Measurements from ENCODE around the gene SMAD6.

DNA sequence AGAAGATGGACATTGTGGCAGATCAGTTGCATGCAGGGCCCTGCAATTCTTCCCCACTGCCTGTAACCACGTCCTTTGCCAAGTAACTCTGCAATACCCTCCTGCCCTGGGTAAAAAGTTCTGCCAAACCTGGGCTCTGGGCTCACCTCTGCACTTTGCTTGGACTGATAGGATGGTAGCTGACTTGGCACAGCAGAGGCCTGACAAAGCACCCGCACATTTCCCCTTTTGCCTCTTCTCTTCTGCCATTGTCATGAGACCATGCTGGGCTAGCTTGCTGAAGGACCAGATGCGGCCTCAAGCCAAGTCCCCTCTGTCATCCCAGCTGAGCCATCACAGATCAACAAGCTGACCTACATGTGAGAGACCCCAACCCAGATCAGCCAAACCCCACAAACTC, 122.4 kb downstream of the SMAD6 start:
- TF ChIP-seq, protein P1, sequence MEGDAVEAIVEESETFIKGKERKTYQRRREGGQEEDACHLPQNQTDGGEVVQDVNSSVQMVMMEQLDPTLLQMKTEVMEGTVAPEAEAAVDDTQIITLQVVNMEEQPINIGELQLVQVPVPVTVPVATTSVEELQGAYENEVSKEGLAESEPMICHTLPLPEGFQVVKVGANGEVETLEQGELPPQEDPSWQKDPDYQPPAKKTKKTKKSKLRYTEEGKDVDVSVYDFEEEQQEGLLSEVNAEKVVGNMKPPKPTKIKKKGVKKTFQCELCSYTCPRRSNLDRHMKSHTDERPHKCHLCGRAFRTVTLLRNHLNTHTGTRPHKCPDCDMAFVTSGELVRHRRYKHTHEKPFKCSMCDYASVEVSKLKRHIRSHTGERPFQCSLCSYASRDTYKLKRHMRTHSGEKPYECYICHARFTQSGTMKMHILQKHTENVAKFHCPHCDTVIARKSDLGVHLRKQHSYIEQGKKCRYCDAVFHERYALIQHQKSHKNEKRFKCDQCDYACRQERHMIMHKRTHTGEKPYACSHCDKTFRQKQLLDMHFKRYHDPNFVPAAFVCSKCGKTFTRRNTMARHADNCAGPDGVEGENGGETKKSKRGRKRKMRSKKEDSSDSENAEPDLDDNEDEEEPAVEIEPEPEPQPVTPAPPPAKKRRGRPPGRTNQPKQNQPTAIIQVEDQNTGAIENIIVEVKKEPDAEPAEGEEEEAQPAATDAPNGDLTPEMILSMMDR (IDR thresholded peaks at IDR 0.05): no peak
- no peak for TF ChIP-seq POLR2AphosphoS5 (IDR thresholded peaks at IDR 0.05)
- TF ChIP-seq POLR2A (IDR thresholded peaks at IDR 0.05): no peak
